SK-N-SH treated with all-trans-retinoic acid at 6 μM for 48 hours (cell line): ENCODE data around the gene CCDC88B.

Source experiments
- ATAC-seq: fragments of 200-7000 bp; cut with Tn5 transposase; 3 replicates; pipeline ENCODE4 v1.9.1; 2020; ENCODE audit warnings: mild to moderate bottlenecking, moderate library complexity
- ARNTL ChIP-seq: fragments of 450-650 bp; formaldehyde crosslinking; IDR thresholded peaks from 2 replicates; pipeline ENCODE4 v1.5.0; 2020; ENCODE audit warnings: low read depth, mild to moderate bottlenecking, moderate library complexity, borderline replicate concordance
- CREB5 ChIP-seq: fragments of 250-450 bp; sonication (Bioruptor Pico); IDR thresholded peaks from 2 replicates; pipeline ENCODE4 v1.5.1; 2020; ENCODE audit warnings: low read depth, mild to moderate bottlenecking, moderate library complexity
- CSDC2 ChIP-seq: fragments of 250-450 bp; sonication (Bioruptor Pico); IDR thresholded peaks from 2 replicates; pipeline ENCODE4 v1.5.0; 2020; ENCODE audit warnings: mild to moderate bottlenecking, moderate library complexity
- CSRNP3 ChIP-seq: fragments of 250-450 bp; sonication (Bioruptor Pico); IDR thresholded peaks from 2 replicates; pipeline ENCODE4 v1.5.1; 2021; ENCODE audit warnings: mild to moderate bottlenecking, moderate library complexity
- ESRRG ChIP-seq: fragments of 250-450 bp; sonication (Bioruptor Pico); IDR thresholded peaks from 2 replicates; pipeline ENCODE4 v1.6.1; 2021; ENCODE audit warnings: mild to moderate bottlenecking
- GLIS3 ChIP-seq: fragments of 250-450 bp; sonication (Bioruptor Pico); IDR thresholded peaks from 2 replicates; pipeline ENCODE4 v1.5.0; 2020; ENCODE audit warnings: mild to moderate bottlenecking, moderate library complexity
- ISL1 ChIP-seq: fragments of 250-450 bp; sonication (Bioruptor Pico); IDR thresholded peaks from 2 replicates; pipeline ENCODE4 v2.1.2; 2022; ENCODE audit warnings: mild to moderate bottlenecking, moderate library complexity
- OSR1 ChIP-seq: fragments of 250-450 bp; sonication (Bioruptor Pico); IDR thresholded peaks from 2 replicates; pipeline ENCODE4 v1.8.0; 2022; ENCODE audit warnings: moderate library complexity, mild to moderate bottlenecking, inconsistent platforms
- PPARA ChIP-seq: fragments of 250-450 bp; sonication (Bioruptor Pico); IDR thresholded peaks from 2 replicates; pipeline ENCODE4 v1.5.0; 2020; ENCODE audit warnings: mild to moderate bottlenecking, borderline replicate concordance
- RARB ChIP-seq: fragments of 250-450 bp; sonication (Bioruptor Pico); IDR thresholded peaks from 2 replicates; pipeline ENCODE4 v1.8.0; 2021; ENCODE audit warnings: mild to moderate bottlenecking, moderate library complexity
- SNAI2 ChIP-seq: fragments of 250-450 bp; sonication (Bioruptor Pico); IDR thresholded peaks from 2 replicates; pipeline ENCODE4 v1.5.0; 2020; ENCODE audit warnings: mild to moderate bottlenecking, moderate library complexity
- TCF4 ChIP-seq: fragments of 250-450 bp; sonication (Bioruptor Pico); IDR thresholded peaks from 2 replicates; pipeline ENCODE4 v1.8.0; 2021; ENCODE audit warnings: mild to moderate bottlenecking, moderate library complexity, borderline replicate concordance
- TOX ChIP-seq: fragments of 250-450 bp; sonication (Bioruptor Pico); IDR thresholded peaks from 2 replicates; pipeline ENCODE4 v1.8.0; 2021; ENCODE audit warnings: mild to moderate bottlenecking, moderate library complexity, borderline replicate concordance
- TSHZ2 ChIP-seq: fragments of 250-450 bp; sonication (Bioruptor Pico); IDR thresholded peaks from 2 replicates; pipeline ENCODE4 v1.5.0; 2020; ENCODE audit warnings: mild to moderate bottlenecking, moderate library complexity
- ZC3H10 ChIP-seq: fragments of 250-450 bp; sonication (Bioruptor Pico); IDR thresholded peaks from 2 replicates; pipeline ENCODE4 v1.5.1; 2021; ENCODE audit warnings: mild to moderate bottlenecking, moderate library complexity
- ZFP3 ChIP-seq: fragments of 250-450 bp; sonication (Bioruptor Pico); IDR thresholded peaks from 2 replicates; pipeline ENCODE4 v1.5.0; 2020; ENCODE audit warnings: mild to moderate bottlenecking, moderate library complexity
- ZFP30 ChIP-seq: fragments of 450-650 bp; formaldehyde crosslinking; IDR thresholded peaks from 2 replicates; pipeline ENCODE4 v1.5.0; 2022; ENCODE audit warnings: mild to moderate bottlenecking, moderate library complexity
- ZNF565 ChIP-seq: fragments of 450-650 bp; formaldehyde crosslinking; conservative IDR thresholded peaks from 2 replicates; pipeline ENCODE4 v1.5.0; 2020; ENCODE audit warnings: low read depth, mild to moderate bottlenecking, moderate library complexity
- ZNF70 ChIP-seq: fragments of 450-650 bp; formaldehyde crosslinking; IDR thresholded peaks from 2 replicates; pipeline ENCODE4 v1.5.0; 2020; ENCODE audit warnings: mild to moderate bottlenecking, moderate library complexity
- ZNF8 ChIP-seq: fragments of 450-650 bp; formaldehyde crosslinking; IDR thresholded peaks from 2 replicates; pipeline ENCODE4 v1.5.0; 2020; ENCODE audit warnings: mild to moderate bottlenecking, moderate library complexity
- TF ChIP-seq, protein P1 (sequence below): fragments of 250-450 bp; sonication (Bioruptor Pico); IDR thresholded peaks from 2 replicates; pipeline ENCODE4 v1.8.0; 2020; ENCODE audit warnings: mild to moderate bottlenecking, moderate library complexity, borderline replicate concordance
- TF ChIP-seq, protein P2 (sequence below): fragments of 250-450 bp; sonication (Bioruptor Pico); IDR thresholded peaks from 2 replicates; pipeline ENCODE4 v1.8.0; 2021; ENCODE audit warnings: low read depth, mild to moderate bottlenecking, moderate library complexity, borderline replicate concordance

The CCDC88B gene

GRCh38 chr11:64347193-64347867 lies 7.3 kb downstream of the CCDC88B start:
- ATAC-seq: no peak
- TF ChIP-seq TCF4 (CRISPR knock-in tag) (no peak), ZNF565 (CRISPR knock-in tag) (no peak), TOX (CRISPR knock-in tag) (no peak), CSRNP3 (no peak), RARB (no peak), TSHZ2 (CRISPR knock-in tag) (no peak), ISL1 (CRISPR knock-in tag) (no peak), GLIS3 (CRISPR knock-in tag) (no peak), ZNF70 (CRISPR knock-in tag) (no peak), ZFP30 (CRISPR knock-in tag) (no peak), CREB5 (CRISPR knock-in tag) (no peak), OSR1 (no peak), ESRRG (CRISPR knock-in tag) (no peak), ZC3H10 (CRISPR knock-in tag) (no peak), PPARA (CRISPR knock-in tag) (no peak), ARNTL (CRISPR knock-in tag) (no peak), ZNF8 (no peak), CSDC2 (CRISPR knock-in tag) (no peak)
- TF ChIP-seq, protein P1, sequence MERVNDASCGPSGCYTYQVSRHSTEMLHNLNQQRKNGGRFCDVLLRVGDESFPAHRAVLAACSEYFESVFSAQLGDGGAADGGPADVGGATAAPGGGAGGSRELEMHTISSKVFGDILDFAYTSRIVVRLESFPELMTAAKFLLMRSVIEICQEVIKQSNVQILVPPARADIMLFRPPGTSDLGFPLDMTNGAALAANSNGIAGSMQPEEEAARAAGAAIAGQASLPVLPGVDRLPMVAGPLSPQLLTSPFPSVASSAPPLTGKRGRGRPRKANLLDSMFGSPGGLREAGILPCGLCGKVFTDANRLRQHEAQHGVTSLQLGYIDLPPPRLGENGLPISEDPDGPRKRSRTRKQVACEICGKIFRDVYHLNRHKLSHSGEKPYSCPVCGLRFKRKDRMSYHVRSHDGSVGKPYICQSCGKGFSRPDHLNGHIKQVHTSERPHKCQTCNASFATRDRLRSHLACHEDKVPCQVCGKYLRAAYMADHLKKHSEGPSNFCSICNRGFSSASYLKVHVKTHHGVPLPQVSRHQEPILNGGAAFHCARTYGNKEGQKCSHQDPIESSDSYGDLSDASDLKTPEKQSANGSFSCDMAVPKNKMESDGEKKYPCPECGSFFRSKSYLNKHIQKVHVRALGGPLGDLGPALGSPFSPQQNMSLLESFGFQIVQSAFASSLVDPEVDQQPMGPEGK (CRISPR knock-in tag): no peak
- TF ChIP-seq, all 23 proteins: peak for 0

- no peak for ATAC-seq
- TF ChIP-seq SNAI2 (CRISPR knock-in tag) (no peak), ZNF8 (no peak), ZFP3 (CRISPR knock-in tag) (no peak), ZNF70 (CRISPR knock-in tag) (no peak), ZC3H10 (CRISPR knock-in tag) (no peak), ESRRG (CRISPR knock-in tag) (no peak), PPARA (CRISPR knock-in tag) (no peak), CREB5 (CRISPR knock-in tag) (no peak), CSRNP3 (no peak), TCF4 (CRISPR knock-in tag) (no peak), ARNTL (CRISPR knock-in tag) (no peak), RARB (no peak)
- TF ChIP-seq, protein P2, sequence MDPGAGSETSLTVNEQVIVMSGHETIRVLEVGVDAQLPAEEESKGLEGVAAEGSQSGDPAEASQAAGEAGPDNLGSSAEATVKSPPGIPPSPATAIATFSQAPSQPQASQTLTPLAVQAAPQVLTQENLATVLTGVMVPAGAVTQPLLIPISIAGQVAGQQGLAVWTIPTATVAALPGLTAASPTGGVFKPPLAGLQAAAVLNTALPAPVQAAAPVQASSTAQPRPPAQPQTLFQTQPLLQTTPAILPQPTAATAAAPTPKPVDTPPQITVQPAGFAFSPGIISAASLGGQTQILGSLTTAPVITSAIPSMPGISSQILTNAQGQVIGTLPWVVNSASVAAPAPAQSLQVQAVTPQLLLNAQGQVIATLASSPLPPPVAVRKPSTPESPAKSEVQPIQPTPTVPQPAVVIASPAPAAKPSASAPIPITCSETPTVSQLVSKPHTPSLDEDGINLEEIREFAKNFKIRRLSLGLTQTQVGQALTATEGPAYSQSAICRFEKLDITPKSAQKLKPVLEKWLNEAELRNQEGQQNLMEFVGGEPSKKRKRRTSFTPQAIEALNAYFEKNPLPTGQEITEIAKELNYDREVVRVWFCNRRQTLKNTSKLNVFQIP (CRISPR knock-in tag): no peak
- TF ChIP-seq, protein P1 (CRISPR knock-in tag): no peak
Measured at GRCh38 chr11:64348383-64349024, 8.5 kb downstream of the CCDC88B start.
